RCC 7860 (cell line): ENCODE data around the gene VPREB3.
"Not testable (repeated sequence)": the region's sequence is repeated elsewhere in the genome, so short reads cannot be mapped to it uniquely, and the experiment has no call there.

ENCODE experiments used
- DNase-seq: peaks from one replicate; pipeline ENCODE4 v3.0.0-alpha.2; 2015; ENCODE audit warnings: low spot score
- FAIRE-seq: peaks from 2 replicates; lab custom pipeline; 2012; peaks lifted over from hg19 to GRCh38; lab: Jason Lieb, UNC

The VPREB3 gene

DNA sequence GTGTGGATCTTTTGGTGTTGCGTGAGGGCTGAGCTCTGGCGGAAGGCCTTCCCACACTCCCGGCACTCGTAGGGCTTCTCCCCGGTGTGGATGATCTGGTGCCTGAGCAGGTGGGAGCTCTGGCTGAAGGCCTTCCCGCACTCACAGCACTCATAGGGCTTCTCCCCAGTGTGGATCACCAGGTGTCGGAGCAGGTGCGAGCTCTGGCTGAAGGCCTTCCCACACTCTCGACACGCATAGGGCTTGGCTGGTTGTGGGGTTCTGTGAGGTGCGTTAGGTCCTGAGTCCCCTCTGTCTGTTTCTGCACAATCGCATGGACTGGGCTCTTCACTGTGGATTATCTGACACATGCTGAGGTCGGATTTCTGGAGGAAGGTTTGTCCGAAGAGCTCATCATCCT is 9.7 kb downstream of the VPREB3 start:
- no peak for DNase-seq
- no peak for FAIRE-seq

DNA sequence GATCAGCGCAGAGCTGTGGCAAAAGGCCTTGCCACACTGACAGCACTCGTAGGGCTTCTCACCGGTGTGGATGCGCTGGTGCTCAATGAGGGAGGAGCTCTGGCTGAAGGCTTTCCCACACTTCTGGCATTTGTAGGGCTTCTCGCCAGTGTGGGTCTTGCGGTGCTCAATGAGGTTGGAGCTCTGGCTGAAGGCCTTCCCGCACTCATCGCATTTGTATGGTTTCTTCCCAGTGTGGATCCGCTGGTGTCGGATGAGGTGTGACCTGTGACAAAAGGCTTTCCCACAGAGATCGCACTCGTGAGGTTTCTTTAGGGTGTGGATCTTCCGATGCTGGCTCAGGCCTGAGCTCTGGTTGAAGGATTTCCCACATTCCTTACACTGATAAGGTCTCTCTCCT is 10.2 kb downstream of the VPREB3 start:
- no peak for DNase-seq
- FAIRE-seq = no peak

DNA sequence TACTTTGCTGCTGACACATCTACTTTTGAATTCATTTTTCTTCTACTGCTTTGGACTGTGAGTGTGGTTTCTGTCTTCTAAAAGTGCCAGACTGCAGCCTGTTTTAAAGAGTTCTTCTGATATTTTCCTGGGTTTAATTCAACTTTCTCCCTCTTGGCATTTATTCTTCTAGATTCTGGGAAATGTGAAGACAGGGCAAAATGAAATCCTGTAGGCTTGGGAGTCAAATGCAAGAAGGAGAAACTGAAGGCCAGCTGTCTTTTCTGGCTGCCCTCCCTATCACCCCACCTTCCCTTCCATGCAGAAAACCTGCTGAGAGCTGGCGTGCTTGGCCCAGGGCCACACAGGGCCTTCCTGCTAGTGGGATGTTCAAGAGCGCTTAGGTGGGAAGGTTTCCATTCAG is 10.9 kb downstream of the VPREB3 start:
- FAIRE-seq = no peak
- no peak for DNase-seq

DNA sequence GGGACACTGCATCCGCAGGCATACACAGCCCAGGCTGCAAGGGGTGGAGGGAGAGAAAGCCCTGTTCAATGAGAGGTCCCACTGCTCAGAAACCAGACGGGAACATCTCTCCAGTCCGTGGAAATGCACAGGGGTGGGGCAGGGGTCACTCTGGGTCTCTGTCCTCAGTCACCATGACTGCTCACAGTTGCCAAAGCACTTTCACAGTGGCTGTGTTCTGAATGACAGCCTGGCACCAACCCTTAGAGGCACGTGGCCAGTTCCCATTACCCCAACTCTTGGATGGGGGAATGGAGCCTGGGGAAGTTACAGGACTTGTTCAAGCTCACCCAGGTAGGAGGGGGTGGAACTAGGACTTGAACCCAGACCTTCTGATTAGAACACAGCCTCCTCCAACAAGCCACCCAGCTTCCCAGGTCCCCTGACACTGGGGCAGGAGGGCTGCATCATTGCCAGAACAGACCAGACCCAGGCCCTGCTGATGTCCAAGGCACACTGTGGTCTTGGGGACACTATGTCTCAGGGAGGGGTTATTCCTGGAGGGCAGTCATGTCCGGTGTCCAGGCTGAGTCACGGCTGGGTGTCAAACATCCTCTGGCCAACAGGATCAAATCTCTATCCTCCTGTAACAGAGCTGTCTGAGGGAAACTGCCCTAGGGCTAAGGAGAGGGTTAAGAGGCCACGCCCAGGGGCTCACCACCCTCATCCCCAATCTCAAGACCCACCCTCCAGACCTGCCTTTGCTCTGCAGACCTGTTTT is 11.5 kb downstream of the VPREB3 start:
- no peak for FAIRE-seq
- DNase-seq = no peak

DNA sequence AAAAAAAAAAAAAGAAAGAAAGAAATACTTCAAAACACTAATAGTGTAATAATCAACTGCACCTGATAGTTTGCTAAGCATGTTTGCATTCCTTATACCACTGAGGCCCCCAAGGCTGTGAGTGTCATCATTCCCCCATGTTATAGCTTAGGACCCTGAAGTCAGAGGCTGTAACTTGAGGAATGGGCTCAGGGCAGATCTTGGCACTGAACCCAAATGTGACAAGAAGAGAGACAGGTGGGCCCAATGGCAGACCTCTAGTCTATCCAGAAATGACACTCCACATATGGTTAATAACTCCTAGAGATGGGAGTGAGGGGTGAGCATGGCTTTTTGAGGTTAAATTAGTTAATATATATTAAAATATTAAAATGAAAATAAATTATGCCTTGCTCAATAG is 16.5 kb downstream of the VPREB3 start:
- DNase-seq = no peak
- no peak for FAIRE-seq

DNA sequence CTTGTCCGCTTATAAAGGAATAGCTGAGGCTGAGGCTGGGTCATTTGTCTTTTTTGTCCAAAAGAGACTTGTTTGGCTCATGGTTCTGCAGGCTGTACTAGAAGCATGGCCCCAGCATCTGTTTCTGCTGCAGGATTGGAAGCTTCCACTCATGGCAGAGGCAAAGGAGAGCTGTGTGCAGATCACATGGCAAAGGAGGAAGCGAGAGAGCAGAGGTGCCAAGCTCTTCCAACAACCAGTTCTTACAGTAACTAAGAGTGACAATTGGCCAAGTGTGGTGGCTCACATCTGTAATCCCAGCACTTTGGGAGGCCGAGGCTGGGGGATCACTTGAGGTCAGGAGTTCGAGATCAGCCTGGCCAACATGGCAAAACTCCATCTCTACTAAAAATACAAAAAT is 26.1 kb downstream of the VPREB3 start:
- DNase-seq, FAIRE-seq: not testable (repeated sequence)

DNA sequence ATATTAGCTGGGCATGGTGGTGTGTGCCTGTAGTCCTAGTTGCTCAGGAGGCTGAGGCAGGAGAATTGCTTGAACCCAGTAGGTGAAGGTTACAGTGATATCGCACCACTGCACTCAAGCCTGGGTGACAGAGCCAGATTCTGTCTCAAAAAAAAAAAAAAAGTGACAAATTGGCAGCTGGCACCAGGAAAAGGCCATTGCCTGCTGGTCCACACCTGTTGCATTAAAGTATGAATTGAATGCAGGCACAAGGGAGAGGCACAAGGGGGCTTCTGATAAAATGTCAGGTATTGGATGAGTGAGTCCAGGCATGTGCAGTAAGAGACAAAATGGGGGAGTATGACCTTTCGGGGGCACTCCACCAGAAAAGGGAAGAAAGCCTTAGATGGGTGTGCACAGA is 31.5 kb downstream of the VPREB3 start:
- DNase-seq = no peak
- no peak for FAIRE-seq

DNA sequence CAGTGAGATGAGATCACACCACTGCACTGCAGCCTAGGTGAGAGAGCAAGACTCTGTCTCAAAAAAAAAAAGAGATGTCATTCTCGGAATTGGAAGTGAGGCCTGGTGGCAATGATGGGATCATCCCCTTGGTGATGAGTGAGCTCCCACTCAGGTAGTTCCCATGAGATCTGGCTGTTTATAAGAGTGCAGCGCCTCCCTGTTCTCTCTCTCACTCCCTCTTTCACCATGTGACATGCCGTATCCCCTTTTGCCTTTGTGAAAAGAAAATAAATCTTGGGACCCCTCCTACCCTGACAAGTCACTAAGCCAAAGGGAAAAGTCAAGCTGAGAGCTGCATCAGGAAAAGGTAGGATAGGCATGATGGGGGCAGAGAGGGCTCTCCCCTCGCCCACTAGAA is 32.1 kb downstream of the VPREB3 start:
- DNase-seq (no peak), FAIRE-seq (no peak)

DNA sequence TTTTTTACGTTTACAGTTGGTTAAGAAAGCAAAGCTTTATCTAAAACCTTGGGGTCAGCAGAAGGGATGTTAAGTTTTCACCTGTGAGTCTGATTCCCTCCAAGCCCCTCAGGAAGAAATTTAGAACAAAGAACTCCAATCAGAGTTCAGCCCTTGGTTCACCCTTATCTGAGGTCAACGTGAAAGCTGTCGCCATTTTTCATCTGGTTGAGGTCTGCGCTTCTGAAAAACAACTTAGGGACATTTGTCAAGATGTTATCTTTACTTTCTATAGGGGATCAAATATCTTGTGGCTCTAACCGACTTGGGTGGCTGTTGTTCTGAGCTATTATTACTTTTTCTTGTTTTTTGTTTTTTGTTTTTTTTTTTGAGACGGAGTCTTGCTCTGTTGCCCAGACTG is 33.4 kb downstream of the VPREB3 start:
- DNase-seq (no peak), FAIRE-seq (no peak)

DNA sequence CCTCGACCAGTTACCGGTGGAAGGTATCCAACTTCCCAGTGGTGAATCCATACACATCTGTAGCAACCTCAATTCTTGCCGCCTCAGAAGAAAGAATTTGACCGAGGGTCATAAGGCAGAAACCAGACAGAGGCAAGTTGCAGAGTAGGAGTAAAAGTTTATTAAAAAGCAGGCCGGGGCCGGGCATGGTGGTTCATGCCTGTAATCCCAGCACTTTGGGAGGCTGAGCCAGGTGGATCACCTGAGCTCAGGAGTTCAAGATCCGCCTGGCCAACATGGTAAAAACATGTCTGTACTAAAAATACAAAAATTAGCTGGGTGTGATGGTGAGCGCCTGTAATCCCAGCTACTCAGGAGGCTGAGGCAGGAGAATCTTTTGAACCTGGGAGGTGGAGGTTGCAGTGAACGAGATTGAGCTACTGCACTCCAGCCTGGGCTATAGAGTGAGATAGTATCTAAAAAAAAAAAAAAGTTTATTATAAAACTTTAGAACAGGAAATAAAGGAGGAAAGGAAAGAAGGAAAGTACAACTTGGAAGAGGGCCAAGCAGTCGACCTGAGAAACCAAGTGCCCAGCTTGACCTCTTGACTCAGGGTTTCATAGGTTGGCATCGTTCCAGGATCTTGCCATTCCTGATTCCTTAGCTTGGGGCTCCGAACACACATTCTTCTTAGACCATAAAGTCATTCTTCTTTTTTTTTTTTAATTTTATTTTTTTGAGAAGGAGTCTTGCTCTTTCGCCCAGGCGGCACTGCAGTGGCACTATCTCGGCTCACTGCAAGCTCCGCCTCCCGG is 35.7 kb downstream of the VPREB3 start:
- DNase-seq (peak; percentile 8), FAIRE-seq (no peak)

DNA sequence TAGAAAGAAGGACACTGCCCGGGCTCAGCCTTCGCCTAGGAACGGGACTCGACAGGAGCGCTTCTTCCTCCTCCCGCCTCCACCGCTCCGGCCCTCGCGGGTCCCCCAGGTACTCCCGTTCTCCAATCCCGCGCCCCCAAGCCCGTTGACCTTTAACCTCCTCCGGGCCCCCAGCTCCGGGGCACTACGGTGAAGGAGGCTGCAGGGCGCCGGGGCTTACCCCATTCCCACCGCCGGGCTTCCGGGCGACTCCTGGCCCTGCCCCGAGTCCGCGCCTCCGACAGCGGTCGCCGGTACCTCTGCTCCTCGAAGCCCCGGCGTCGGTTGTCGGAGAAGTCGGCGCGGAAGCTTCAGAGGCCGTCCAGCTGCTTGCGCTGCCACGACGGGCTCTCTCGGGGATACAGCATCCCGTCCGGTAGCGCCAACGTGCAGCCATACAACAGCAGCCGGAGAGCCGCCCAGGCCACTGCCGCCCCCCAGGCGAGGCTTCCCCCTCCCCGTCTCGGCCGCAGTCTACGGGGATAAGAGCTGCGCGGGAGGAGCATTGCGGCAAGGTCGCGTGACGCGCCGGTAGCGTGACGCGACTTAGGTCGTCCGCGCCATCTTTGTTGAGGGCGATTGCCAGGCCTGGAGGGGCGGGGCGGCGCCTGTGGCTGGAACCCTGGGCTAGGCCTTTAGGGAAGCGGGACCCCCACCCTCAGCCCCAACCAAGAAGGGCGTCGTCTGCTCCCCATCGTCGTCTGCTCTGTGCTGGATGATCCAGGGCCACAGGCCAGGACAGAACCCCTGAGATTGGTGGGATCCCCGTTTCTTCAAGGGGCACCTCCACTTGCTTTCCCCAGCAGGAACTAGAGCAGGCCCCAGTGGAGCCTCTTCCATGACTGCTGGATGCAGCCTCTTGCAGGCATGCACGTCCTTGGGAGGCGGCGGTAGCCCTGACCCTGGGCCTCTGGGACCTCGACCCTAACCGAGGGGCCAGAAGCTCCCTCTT is 37.1 kb downstream of the VPREB3 start:
- peak; percentile 58 for DNase-seq
- FAIRE-seq = no peak

DNA sequence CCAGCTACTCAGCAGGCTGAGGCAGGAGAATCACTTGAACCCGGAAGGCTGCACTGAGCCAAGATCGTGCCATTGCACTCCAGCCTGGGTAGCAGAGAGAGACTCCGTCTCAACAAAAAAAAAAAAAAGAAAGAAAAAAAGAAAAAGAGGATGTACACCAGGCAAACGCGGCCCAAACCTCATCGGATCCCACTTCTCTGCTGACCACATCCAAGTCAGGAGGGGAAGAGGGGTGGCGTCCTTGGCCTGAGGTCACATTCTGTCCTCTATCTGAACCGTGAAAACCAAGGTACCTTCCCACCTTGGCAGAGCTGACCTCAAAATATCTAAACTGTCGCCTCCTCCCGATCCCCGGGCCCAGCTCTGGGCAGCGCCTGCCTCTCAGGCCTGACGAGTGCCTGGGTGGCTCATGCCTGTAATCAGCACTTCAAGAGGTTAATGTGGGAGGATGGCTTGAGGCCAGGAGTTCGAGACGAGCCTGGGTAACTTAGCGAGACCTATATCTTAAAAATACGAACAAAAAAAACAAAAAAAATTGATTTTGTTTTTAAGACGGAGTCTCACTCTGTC is 38.3 kb downstream of the VPREB3 start:
- DNase-seq (no peak), FAIRE-seq (no peak)

DNA sequence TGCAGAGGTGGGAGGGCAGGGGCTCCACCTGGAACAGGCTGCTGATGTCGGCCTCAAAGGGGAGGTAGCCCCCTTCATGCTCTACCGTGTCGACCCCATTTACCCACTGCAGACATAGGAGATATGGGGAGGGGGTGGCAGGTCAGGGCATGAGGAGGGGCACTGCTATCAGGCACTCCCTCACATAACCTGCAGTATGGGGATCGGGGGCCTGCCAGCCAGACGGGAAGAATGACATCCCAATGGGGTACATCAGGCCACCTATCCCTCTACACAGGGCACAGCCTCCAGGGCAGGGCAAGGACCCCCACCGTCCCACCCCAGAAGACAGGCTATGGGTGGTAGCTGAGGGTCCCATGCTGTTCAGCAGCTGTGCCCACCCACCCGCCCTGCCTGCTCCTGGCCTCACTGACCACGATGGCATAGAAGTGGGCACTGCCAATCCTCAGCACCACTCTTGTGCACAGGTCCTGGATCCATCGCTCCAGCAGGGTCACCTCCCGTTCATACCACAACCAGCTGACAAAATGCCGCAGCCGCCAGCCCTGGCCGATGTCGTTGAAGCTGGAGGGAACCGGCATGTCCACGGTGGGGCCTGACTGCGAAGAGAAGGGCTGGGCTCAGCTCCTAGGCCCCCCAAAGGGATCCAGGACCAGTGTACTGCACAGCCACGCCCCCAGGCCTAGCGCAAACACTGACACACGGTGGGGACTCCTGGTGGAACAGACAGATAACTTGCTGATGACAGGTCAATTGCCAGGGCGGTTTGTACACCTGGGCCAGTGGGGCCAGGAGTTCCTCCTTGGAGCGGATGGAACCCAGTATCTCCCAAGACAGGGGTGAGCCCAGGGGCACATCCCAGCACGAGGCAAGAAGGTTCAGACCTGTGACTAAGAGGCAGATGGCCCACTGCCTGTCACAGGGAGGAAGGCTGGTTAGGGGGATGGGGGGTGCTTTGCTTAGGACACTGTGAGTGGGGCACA is 39.3 kb downstream of the VPREB3 start:
- no peak for DNase-seq
- no peak for FAIRE-seq

DNA sequence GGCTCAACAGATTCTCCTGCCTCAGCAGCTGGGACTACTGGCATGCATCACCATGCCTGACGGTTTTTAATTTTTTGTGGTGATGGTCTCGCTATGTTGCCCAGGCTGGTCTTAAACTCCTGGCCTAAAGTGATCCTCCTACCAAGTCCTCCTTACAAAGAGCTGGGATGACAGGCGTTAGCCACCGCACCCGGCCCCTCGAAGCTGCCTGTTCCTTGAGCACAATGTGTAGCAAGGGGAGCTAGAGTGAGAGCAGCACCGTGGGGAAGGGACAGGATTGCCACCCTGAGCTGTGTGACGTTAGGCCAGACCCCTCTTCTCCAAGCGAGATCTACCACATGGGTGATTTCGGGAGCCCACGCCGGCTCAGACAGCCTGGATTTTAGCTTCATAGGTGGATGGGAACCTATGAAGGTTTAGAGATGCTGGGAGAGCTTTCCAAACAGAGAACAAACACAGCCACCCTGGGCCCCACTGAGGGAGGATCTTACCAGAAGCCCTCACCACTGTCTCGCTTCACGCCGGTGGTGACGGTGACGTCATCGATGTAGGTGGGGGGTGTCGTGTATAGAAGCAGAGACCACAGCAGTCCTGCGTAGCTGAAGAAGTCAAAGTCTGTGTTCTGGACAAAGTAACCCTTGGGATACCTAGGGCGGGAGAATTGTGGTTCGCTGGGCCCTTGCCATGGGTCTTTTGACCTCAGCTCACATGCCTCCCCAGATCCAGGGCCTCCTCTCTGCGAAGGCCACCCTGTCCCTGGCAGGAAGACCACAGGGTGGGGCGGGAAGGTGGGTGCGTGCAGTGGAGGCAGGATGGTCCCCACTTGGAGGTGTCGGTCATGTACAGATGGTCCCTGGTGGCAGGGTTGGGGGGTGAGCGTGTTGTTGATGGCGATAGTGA is 40.3 kb downstream of the VPREB3 start:
- no peak for FAIRE-seq

DNA sequence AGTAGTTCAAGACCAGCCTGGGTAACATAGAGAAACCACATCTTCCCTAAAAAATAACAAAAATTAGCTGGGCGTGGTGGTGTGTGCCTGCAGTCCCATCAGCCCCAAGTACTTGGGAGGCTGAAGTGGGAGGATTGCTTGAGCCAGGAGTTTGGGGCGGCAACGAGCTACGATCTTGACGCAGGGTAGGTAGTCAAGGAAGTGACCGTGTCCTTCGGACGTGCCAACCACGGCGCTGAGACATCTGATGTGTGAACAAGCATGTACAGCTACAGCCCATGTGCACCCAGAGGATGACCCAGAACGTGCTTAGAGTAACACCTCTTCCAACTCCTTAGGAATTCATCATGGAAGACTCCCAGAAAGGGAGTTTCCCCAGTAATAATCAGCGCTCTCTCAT is 42.0 kb downstream of the VPREB3 start:
- DNase-seq (no peak), FAIRE-seq (no peak)

More for the DNA sequence above, 40.3 kb downstream of the VPREB3 start:
- DNase-seq = no peak

DNA sequence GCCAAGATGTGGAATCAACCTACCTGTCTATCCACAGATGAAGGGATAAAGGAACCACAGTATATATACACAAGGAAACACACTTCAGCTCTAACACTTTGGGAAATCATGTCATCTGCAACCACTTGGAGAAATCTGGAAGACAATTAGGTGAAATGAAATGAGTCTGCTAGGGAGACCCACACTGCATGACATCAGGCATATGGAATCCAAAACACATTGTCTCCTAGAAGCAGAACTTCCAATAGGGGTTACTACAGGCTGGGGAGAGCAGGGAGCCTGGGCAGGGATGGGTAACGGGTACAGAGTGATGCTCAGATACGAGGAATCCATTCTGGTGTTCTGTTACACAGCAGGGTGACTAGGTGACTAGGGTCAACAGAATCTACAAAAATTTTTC is 45.1 kb downstream of the VPREB3 start:
- no peak for DNase-seq

DNA sequence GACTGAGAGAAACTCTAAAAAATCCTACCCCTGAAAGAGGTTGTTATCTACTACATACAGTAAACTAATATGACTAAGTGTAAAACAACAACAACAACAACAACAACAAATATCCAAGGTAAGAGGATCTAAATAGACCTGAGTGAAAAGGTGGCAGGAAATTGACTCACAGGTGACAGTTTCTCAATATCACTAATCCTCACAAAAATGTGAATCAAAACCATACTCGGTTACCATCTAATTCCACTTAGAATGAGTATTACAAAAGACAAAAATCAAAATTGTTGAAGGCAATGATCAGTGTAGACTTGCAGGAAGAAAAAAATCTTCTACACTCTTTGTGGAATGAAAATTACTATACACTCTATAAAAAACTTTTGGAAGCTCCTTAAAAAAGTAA is 46.0 kb downstream of the VPREB3 start:
- no peak for DNase-seq
- no peak for FAIRE-seq

More for the DNA sequence above, 45.1 kb downstream of the VPREB3 start:
- FAIRE-seq = no peak

DNA sequence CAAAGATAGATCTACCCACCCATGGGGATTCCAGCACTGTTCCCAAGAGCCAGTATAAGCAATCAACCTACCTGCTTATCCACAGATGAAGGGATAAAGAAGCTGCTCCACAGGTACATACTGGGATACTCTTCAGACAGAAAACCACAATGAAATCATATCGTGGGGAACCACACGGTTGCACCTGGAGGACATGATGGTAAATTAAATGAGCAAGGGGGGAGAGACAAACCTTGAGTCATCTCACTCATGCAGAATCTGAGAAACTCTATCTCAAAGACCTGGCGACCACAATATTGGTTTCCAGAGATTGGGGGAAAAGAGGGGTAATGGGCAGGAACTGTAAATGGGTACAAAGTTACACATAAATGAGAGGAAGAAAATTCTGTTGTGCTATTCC is 48.9 kb downstream of the VPREB3 start:
- no peak for DNase-seq
- no peak for FAIRE-seq

DNA sequence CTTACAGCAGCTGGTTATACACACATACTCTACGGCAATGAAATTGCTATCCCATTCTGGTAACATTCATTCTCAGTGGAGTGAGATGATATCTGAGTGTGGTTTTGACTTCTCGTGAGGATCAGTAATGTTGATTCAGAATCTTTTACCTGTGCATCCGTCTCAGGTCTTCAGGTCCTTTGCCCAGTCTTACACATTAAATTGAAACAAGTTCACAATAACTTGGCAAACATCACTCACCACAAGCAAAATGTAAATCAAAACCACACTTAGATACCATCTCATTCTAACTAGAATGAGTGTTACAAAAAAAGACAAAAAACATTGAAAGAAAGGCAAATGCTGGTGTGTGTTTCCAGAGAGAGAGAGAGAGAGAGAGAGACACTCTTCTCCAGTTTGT is 49.4 kb downstream of the VPREB3 start:
- no peak for DNase-seq
- FAIRE-seq = no peak
